ENCODE results near the gene RPA3.

RPA3 gene

GRCh38 chr7:7639421-7639820, 79.0 kb downstream of the RPA3 start:
- TF ChIP-seq, protein P1, sequence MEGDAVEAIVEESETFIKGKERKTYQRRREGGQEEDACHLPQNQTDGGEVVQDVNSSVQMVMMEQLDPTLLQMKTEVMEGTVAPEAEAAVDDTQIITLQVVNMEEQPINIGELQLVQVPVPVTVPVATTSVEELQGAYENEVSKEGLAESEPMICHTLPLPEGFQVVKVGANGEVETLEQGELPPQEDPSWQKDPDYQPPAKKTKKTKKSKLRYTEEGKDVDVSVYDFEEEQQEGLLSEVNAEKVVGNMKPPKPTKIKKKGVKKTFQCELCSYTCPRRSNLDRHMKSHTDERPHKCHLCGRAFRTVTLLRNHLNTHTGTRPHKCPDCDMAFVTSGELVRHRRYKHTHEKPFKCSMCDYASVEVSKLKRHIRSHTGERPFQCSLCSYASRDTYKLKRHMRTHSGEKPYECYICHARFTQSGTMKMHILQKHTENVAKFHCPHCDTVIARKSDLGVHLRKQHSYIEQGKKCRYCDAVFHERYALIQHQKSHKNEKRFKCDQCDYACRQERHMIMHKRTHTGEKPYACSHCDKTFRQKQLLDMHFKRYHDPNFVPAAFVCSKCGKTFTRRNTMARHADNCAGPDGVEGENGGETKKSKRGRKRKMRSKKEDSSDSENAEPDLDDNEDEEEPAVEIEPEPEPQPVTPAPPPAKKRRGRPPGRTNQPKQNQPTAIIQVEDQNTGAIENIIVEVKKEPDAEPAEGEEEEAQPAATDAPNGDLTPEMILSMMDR (IDR thresholded peaks at IDR 0.05; ENCODE audit: low read depth, low read length) = no peak
- TF ChIP-seq POLR2A (IDR thresholded peaks at IDR 0.05; ENCODE audit: extremely low read depth, insufficient read length) (no peak), MYC (IDR thresholded peaks at IDR 0.05; ENCODE audit: low read depth, low read length) (no peak)
- TF ChIP-seq, protein P2, sequence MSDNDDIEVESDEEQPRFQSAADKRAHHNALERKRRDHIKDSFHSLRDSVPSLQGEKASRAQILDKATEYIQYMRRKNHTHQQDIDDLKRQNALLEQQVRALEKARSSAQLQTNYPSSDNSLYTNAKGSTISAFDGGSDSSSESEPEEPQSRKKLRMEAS (IDR thresholded peaks at IDR 0.05; ENCODE audit: low read depth, low read length) = no peak
- H3K4me3 ChIP-seq (ENCODE audit: low read depth, low read length) = peak overlapping the region; percentile 89
- peak; percentile 38 for DNase-seq (ENCODE audit: low read depth)

DNA sequence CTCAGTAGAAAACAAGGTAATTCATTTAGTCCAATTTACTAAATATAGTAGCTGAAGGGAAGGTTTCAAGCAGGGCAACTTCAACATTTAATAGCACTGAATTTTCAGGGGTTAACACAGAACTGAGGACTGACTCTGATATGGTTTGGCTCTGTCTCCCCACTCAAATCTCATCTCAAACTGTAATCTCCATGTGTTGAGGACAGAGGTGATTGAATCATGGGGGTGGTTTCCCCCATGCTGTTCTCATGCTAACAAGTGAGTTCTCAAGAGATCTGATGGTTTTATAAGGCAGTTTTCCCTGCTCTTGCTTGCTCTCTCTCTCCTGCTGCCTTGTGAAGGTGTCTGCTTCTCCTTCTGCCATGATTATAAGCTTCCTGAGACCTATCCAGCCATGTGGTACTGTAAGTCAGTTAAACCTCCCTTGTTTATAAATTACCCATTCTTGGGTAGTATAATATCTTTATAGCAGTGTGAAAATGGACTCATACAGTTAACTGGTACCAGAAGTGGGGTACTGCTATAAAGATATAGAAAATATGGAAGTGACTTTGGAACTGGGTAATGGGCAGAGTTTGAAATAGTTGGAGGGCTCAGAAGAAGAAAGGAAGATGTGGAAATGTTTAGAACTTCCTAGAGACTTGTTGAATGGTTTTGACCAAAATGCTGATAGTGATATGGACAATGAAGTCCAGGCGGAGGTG, 87.6 kb downstream of the RPA3 start:
- TF ChIP-seq, protein P1 (IDR thresholded peaks at IDR 0.05; ENCODE audit: low read depth, low read length) = no peak
- TF ChIP-seq POLR2A (IDR thresholded peaks at IDR 0.05; ENCODE audit: extremely low read depth, insufficient read length) (no peak), MYC (IDR thresholded peaks at IDR 0.05; ENCODE audit: low read depth, low read length) (no peak)
- TF ChIP-seq, protein P2 (IDR thresholded peaks at IDR 0.05; ENCODE audit: low read depth, low read length) = no peak
- no peak for DNase-seq (ENCODE audit: low read depth)
- H3K4me3 ChIP-seq (ENCODE audit: low read depth, low read length) = no peak overlapping the region

GRCh38 chr7:7628476-7628875, 89.9 kb downstream of the RPA3 start:
- TF ChIP-seq POLR2A (IDR thresholded peaks at IDR 0.05; ENCODE audit: extremely low read depth, insufficient read length) (no peak), MYC (IDR thresholded peaks at IDR 0.05; ENCODE audit: low read depth, low read length) (no peak)
- TF ChIP-seq, protein P2 (IDR thresholded peaks at IDR 0.05; ENCODE audit: low read depth, low read length) = no peak
- TF ChIP-seq, protein P1 (IDR thresholded peaks at IDR 0.05; ENCODE audit: low read depth, low read length) = no peak
- no peak overlapping the region for H3K4me3 ChIP-seq (ENCODE audit: low read depth, low read length)

DNA sequence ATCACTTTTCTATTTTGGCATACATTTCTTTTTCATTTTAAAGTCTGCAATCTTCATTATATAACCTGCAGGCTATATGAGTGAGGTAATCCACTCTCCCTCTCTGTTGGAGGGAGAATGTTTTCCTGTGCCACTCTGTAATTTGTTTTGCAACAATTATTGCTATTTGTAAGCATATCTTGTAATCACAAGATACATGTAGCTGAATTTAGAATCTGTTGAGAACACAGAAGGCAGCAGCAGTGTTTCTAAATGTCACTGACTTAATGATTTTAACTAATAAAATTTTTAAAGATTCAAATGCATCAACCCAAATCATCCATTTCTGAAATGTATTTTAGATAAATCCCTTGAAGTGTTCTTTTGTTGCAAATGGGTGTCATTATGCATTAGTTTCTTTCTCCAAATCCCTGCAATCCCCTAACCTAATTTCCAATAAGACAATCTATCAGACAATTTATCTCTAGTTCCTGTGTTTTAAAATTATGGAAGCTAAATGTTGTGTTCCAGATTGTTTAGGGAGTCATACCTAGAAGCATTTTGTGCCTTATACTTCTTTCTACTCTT, 97.7 kb downstream of the RPA3 start:
- no peak overlapping the region for H3K4me3 ChIP-seq (ENCODE audit: low read depth, low read length)
- TF ChIP-seq MYC (IDR thresholded peaks at IDR 0.05; ENCODE audit: low read depth, low read length) = no peak
- TF ChIP-seq, protein P1 (IDR thresholded peaks at IDR 0.05; ENCODE audit: low read depth, low read length) = no peak
- TF ChIP-seq POLR2A (IDR thresholded peaks at IDR 0.05; ENCODE audit: extremely low read depth, insufficient read length) = no peak
- no peak for DNase-seq (ENCODE audit: low read depth)

More at GRCh38 chr7:7628476-7628875, 89.9 kb downstream of the RPA3 start:
- no peak for DNase-seq (ENCODE audit: low read depth)

- H3K4me3 ChIP-seq (ENCODE audit: low read depth, low read length) = no peak overlapping the region
- no peak for DNase-seq (ENCODE audit: low read depth)
- no peak for TF ChIP-seq POLR2A (IDR thresholded peaks at IDR 0.05; ENCODE audit: extremely low read depth, insufficient read length)
- TF ChIP-seq, protein P2 (IDR thresholded peaks at IDR 0.05; ENCODE audit: low read depth, low read length) = no peak
- TF ChIP-seq MYC (IDR thresholded peaks at IDR 0.05; ENCODE audit: low read depth, low read length) = no peak
- TF ChIP-seq, protein P1 (IDR thresholded peaks at IDR 0.05; ENCODE audit: low read depth, low read length) = no peak
Measured at GRCh38 chr7:7620236-7620635, 98.2 kb downstream of the RPA3 start.
